Measurements from ENCODE around the gene GPR151.
A peak's percentile ranks its signal among the peaks of the same experiment; 100 is the strongest.

GPR151 gene

GRCh38 chr5:146521403-146522106 lies 5.6 kb upstream of the GPR151 start:
- FAIRE-seq (no peak), DNase-seq (ENCODE audit: insufficient read length, low spot score) (no peak)

- no peak for FAIRE-seq
Measured at GRCh38 chr5:146520731-146521130, 4.7 kb upstream of the GPR151 start.

DNA sequence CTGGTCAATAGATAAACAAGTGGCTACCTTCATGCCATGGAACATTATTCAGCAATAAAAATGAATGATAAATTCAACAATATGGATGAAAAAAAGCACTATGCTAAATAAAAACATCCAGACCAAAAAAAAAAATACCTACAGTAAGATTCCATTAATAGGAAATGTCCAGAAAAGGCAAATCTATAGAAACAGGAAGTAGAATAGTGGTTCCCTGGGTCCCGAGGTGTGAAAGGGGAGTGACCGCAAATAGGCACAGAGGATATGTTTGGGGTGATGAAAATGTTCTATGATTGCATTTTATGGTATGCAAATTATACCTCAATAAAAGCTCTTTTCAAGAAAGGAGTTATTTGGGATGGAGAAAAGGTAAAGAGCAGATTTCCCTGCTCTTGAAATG lies 3.6 kb upstream of the GPR151 start:
- DNase-seq (ENCODE audit: insufficient read length, low spot score) (no peak), FAIRE-seq (no peak)

More at GRCh38 chr5:146520731-146521130, 4.7 kb upstream of the GPR151 start:
- no peak for DNase-seq (ENCODE audit: insufficient read length, low spot score)

GRCh38 chr5:146515473-146516150 lies 378 bp downstream of the GPR151 start:
- FAIRE-seq (peak; percentile 20), DNase-seq (ENCODE audit: insufficient read length, low spot score) (no peak)

DNA sequence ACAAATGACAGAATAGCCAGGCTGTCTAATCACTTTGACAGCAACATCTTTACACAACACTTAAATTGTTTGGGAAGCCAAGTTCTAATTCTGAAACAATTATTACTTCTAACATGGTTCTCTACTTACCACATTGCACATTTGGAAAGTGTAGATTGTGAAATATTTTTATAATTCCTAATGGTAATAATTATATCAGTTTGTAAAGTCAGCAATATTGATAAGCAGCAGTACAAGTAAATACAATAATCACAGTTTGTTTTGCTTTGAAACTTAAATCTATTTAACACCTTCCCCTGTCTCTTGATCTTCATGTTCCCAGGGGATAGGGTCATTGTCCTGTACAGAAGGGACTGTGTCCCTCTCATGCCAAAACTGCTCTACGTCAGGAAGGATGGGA lies 1.4 kb downstream of the GPR151 start:
- DNase-seq (ENCODE audit: insufficient read length, low spot score) (no peak), FAIRE-seq (no peak)

- DNase-seq (ENCODE audit: insufficient read length, low spot score) = no peak
- no peak for FAIRE-seq
Measured at GRCh38 chr5:146513462-146513861, 2.5 kb downstream of the GPR151 start.

- no peak for FAIRE-seq
- DNase-seq (ENCODE audit: insufficient read length, low spot score) = no peak
Measured at GRCh38 chr5:146510559-146511125, 5.3 kb downstream of the GPR151 start.

DNA sequence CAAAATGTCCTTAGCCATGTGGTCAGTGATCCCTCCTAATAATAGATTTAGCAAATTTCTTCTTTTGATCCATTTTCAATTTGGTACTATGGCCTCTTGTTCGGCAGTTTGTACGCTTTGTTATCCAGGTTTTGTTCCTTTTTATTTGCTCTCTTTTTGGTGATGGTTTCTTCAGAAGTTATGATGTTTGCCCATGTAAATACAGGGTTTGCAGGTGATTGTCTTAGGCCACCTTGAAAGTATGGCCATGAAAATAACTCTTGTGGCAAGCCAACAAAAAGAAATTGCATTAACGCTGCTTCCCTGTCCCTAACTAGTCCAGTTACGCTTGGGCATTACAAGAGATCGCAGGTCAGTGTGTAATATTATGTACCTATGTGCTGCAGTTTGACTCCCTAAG lies 8.6 kb downstream of the GPR151 start:
- FAIRE-seq (no peak), DNase-seq (ENCODE audit: insufficient read length, low spot score) (no peak)

- DNase-seq (ENCODE audit: insufficient read length, low spot score) (no peak), FAIRE-seq (no peak)
Measured at GRCh38 chr5:146499680-146500079, 16.3 kb downstream of the GPR151 start.

GRCh38 chr5:146494656-146495055 lies 21.3 kb downstream of the GPR151 start:
- no peak for FAIRE-seq
- DNase-seq (ENCODE audit: insufficient read length, low spot score) = no peak

- FAIRE-seq (no peak), DNase-seq (ENCODE audit: insufficient read length, low spot score) (no peak)
Measured at GRCh38 chr5:146490089-146490843, 25.7 kb downstream of the GPR151 start.

GRCh38 chr5:146484714-146485391 lies 31.1 kb downstream of the GPR151 start:
- FAIRE-seq (no peak), DNase-seq (ENCODE audit: insufficient read length, low spot score) (no peak)

- FAIRE-seq = no peak
- DNase-seq (ENCODE audit: insufficient read length, low spot score) = no peak
Measured at GRCh38 chr5:146482775-146483174, 33.2 kb downstream of the GPR151 start.

DNA sequence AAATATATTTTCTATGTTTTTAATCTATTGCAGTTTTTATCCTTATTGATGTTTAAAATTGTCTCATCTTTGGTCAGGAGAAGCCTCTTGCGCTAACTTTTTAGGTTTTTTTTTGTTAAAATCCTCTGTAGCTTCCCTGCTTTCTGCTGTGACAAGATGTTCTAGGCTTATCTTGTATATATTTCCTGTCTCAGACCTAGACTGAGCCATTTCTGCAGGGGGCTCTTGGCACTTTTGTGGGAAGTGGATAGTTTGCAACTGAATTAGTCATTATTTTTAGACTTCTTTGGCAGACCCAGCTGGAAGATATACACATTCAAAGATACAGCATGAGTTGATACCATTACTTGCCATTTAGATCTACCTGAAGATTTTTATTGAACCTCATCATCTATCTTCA lies 40.1 kb downstream of the GPR151 start:
- DNase-seq (ENCODE audit: insufficient read length, low spot score) (no peak), FAIRE-seq (no peak)

DNA sequence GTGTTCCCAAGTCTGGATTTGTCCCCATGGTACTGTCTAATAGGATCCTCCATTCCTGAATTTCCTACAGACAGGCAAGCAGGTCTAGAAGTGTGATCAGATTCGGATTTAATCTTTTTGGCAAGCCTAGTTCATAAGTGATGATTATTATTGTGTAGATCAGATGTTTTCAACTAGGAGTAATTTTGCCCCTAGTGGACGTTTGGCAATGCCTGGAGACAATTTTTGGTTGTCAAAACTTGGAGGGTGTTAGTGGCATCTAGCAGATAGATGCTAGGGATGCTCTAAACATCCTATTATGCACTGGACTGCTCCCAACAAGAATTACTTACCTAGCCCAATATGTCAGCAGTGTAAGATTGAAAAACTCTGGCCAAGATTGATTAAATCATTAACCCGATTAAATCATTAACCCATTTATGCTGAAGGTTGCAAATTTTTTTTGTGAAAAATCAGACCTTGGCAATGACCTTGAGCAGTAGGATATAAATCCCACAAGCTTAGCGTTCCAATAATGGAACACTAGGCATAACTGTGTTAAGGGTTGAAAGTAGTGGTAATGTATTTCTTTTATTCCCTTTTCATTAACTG lies 40.7 kb downstream of the GPR151 start:
- DNase-seq (ENCODE audit: insufficient read length, low spot score) = no peak

GRCh38 chr5:146474065-146474464 lies 41.9 kb downstream of the GPR151 start:
- FAIRE-seq (no peak), DNase-seq (ENCODE audit: insufficient read length, low spot score) (no peak)

More for the DNA sequence above, 40.7 kb downstream of the GPR151 start:
- no peak for FAIRE-seq

GRCh38 chr5:146467760-146468159 lies 48.2 kb downstream of the GPR151 start:
- DNase-seq (ENCODE audit: insufficient read length, low spot score) (no peak), FAIRE-seq (no peak)

DNA sequence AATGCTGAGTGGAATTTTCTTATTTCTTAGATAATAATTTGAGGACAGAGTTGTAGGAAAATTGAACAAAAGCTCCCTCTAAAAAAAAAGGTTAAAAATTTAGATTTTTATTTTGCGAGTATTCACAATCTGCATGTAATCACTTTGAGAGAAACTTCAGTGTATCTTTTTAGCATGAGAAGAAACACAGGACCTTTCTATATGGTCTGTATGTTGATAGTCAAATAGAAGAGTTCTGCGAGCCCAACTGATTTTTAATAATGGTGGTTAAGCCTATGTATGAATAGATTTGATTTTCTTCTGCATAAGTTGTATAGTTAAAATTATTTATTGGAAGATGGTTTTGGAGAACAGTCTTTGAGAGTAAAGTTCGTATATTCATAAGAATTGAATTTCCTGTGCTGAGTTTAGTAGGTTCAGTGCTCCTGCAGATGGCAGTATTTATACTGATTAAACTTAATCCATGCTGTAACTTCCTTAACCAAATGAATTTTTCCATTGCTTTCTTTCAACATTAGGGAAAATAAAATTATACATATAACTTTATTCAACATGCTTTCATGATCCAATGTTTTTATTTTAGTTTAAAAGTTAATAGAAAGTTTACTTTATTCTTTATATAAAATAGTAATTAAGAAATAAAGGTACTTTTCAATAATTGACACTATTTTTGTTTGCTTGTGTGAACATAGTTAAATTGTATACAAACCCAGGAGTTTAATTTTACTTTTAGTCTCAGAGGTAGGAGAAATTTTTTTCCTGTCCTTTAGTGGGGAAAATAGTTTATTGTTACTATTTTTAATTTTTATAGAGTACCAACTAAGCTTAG lies 49.3 kb downstream of the GPR151 start:
- FAIRE-seq (no peak), DNase-seq (ENCODE audit: insufficient read length, low spot score) (no peak)

GRCh38 chr5:146463446-146463845 lies 52.5 kb downstream of the GPR151 start:
- DNase-seq (ENCODE audit: insufficient read length, low spot score) = no peak
- peak; percentile 26 for FAIRE-seq
